Inflammatory macrophage treated with lipopolysaccharide for 4 hours (primary cell): ENCODE measurements around the gene TEKTIP1.
"Not testable (repeated sequence)": the region's sequence is repeated elsewhere in the genome, so short reads cannot be mapped to it uniquely, and the experiment has no call there.

Experiments
- DNase-seq: peaks from one replicate; pipeline ENCODE4 v3.0.0-alpha.2; 2020

TEKTIP1 gene

DNA sequence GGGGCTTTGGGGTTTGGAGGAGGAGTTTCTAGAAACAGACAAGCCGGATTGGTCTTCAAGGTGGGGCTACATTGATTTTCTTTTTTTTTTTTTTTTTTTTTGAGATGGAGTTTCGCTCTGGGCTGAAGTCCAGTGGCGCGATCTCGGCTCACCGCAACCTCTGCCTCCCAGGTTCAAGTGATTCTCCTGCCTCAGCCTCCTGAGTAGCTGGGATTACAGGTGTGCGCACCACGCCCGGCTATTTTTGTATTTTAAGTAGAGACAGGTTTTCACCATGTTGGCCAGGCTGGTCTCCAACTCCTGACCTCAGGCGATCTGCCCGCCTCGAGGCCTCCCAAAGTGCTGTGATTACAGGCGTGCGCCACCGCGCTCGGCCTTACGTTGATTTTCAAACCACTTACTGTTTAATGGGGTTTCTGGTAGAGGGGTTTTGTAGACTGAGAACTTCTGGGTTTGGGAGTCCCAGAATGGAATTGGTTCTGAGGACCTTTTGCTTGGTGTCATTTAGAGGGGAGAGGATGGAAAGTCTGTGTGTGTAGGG is 30.8 kb upstream of the TEKTIP1 start:
- DNase-seq, result not testable (repeated sequence)

DNA sequence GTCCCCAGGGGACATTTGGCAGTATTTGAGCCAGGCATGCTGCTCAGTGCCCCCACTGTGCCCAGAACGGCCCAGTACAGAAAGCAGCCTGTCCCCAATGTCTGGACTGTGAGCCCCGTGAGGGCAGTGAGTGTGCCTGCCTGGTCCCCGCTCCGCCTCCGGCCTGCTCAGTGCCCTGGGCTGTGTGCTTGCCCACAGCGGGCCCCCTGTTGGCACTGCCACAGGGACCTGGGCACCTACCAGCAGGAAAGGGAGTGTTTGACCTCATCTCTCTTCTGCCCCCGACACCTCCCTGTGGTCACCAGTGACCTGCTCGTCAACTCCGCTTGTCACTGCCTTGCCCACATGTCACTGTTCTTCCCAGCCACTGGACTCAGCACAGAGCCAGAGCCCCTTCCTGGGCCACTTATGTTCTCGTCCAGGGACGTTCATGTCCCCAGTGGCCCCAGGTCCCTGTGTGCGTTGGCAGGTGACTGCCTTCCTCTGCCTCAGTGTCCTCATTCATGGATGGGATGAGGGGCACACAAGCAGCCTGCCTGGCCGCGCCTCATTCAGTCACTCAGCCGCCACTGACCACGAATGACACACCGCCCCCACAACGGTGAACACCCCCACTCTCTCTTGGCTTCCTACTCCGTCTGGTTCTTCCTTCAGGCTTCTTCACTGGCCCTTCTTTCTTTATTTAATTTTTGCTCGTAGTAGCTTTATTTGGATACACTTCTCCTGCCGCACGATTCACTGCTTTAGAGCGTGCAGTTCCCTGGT is 30.0 kb upstream of the TEKTIP1 start:
- DNase-seq, result no peak

GRCh38 chr19:3509566-3509989 is 29.4 kb upstream of the TEKTIP1 start:
- no peak for DNase-seq

- DNase-seq, result no peak
Measured at GRCh38 chr19:3510727-3511126, 28.2 kb upstream of the TEKTIP1 start.

DNA sequence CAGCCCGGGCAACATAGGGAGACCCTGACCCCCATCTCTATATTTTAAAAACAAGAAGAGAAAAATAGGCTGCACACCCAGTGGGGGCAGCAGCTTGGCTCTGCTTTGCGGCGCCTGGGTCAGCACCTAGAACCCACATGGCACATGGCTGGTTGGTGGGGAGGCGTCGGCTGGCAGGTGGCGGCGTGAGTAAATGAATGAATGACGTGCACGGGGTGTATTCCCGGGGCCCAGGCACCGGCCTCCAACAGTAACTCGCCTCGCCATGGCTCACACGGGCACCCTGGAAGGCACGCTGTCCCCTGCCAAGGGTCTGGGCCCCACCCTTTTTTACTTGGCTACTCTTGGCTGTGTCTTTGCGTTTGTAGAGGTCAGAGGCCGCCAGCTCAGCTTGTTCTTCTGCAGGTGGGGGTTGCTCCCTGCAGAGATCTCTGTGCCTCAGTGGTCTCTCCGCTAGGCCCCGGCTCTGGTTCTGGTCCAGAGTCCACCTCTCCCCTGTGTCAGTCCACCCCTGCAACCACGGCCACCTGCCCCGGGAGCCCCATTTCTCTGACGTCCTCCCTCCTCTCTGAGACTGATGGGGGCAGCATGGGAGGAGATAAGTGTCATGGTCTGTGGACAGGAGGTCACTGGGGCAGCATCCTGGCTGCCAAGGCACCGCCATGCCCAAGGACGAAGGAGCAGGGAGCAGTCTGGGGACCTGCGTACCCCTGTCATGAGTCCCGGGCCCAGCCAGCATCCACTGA is 27.3 kb upstream of the TEKTIP1 start:
- DNase-seq, result no peak

GRCh38 chr19:3512562-3513228 is 26.3 kb upstream of the TEKTIP1 start:
- no peak for DNase-seq

- no peak for DNase-seq
Measured at GRCh38 chr19:3513229-3514140, 25.5 kb upstream of the TEKTIP1 start.

- no peak for DNase-seq
Measured at GRCh38 chr19:3514930-3515329, 24.0 kb upstream of the TEKTIP1 start.

DNA sequence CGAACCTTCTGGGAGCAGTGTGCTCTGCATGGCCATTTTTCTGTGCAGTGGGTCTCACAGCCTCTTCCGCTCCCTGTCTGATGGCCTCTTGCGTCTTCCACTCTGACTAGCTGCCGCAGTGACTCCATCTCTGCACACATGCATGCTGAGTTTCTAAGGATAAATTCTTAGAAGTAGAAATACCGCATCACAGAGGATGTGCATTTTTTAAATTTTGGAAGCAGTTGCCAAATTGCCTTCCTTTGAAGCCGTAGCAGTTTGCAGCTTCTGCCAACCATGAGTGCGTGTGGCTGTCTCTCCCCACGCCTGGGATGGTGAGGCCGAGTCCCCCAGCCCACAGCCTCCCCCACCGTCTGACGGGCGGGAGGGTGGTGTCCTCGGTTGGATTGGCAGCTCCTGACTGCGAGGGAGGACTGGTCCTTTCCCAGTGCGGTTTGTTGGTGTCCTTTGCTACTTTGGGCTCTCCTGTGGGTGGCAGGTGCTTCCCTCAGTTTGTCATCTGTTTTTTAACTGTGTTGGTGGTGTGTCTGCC is 23.0 kb upstream of the TEKTIP1 start:
- no peak for DNase-seq

- DNase-seq, result no peak
Measured at GRCh38 chr19:3516675-3517207, 22.2 kb upstream of the TEKTIP1 start.

- DNase-seq, result no peak
Measured at GRCh38 chr19:3517638-3518037, 21.3 kb upstream of the TEKTIP1 start.

DNA sequence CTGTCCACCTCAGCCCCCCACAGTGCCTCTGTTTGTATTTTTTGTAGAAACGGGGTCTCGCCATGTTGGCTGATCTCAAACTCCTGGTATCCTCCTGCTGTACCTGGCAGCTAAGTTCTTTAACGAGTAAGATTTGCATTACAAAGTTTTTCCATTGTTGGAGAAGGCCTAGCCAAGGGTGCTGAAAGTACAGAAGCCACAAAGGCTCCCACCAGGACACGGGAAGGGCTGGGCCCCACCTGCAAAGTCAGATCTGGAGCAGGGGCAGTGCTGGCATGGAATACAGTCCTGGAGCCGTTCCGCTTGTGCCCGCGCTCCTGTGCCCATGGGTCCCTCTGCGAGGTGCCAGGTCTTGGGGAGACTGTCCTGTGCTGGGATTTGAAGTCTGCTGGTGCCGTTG is 20.7 kb upstream of the TEKTIP1 start:
- no peak for DNase-seq

- DNase-seq, result no peak
Measured at GRCh38 chr19:3518659-3519058, 20.3 kb upstream of the TEKTIP1 start.

DNA sequence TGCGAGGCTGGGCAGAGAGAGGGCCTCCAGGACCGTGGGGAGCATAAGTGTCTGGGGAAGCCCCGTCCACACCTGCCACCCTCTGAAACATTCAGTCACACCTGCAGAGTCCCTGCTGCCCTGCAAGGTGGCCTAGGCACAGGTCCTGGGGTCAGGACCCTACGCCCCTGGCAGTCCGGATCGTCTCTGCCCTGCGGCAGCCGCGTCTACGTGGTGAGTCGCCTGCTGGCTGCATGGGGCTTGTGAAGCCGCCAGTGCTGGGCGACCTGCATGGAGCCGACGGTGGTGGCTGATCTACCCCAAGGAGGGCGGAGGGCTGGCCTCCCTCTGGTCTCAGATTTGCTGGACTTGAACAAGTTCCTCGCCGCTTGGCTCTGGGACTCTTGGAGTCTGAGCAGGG is 19.8 kb upstream of the TEKTIP1 start:
- DNase-seq, result no peak

DNA sequence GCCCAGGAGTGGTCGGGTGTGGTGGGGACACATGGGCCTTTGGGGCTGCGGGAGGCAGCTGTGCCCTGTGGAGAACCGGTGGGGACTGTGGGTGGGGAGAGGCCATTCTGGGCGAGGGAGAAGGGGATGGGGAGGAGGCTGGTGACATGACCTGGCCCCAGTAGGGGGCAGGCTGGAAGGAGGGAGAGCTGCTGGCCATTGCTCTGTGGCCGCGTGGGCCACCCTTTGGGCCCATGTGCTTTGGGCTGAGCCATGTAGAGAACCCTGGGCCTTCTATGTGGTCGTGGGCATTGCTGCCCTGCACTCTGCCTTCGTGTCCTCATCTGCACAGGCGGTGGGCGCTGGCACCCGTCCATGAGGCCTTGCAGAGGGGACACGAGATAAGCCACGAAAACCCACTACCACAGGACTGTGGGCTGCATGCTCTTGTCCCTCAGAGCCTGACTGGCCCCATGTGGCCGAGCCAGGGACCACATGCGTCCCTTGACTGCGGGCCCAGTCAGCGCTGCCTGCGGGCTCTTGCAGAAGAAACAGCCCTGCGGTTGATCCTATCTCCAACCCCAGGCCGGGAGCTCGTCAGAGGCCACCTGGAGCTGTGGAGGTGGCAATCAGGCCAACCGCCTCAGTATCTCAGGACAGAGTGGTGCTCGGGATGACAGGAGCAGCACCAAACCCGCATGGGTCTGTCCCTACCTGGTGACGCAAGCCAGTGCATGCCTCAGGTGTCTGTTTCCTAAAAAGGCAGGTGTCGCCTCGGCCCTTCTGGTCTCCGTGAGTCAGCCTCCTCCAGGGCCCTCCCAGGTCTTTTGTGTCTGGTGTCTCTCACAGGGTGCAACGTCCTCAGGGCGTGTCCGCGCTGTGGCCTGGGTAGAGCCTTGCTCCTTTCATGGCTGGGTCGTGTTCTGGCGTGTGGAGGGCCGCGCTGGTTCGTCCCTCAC is 18.5 kb upstream of the TEKTIP1 start:
- DNase-seq, result no peak

GRCh38 chr19:3521104-3521445 is 17.9 kb upstream of the TEKTIP1 start:
- no peak for DNase-seq

- no peak for DNase-seq
Measured at GRCh38 chr19:3522421-3523360, 16.3 kb upstream of the TEKTIP1 start.

GRCh38 chr19:3523361-3524077 is 15.5 kb upstream of the TEKTIP1 start:
- DNase-seq, result no peak
